Mammary epithelial cell (primary cell): Measurements from ENCODE around the gene PUSL1.

ENCODE experiments used
- CTCF ChIP-seq, 2 donors: IDR thresholded peaks in 1 of 2; conservative IDR thresholded peaks in 1 of 2; 2 replicates each; pipeline ENCODE4 v1.5.1; 2011 to 2012; ENCODE audit warnings: inconsistent platforms in 2 of 2, low read length in 2 of 2, mild to moderate bottlenecking in 2 of 2, control low read depth in 1 of 2, low read depth in 1 of 2; ENCODE audit not compliant: insufficient read depth in 1 of 2; ENCODE audit errors: extremely low read depth in 1 of 2
- EZH2 ChIP-seq: IDR thresholded peaks from 2 replicates; pipeline ENCODE4 v1.6.1; 2012; ENCODE audit warnings: low read length, inconsistent platforms, borderline replicate concordance

GRCh38 chr1:1264868-1265272 lies 43.5 kb upstream of the PUSL1 start:
- peak; percentile 34 to 56 for TF ChIP-seq CTCF (conservative IDR thresholded peaks at IDR 0.05 in 1 of 2, IDR thresholded peaks at IDR 0.05 in 1 of 2; ENCODE audit: extremely low read depth in 1 of 2, insufficient read depth in 1 of 2, low read depth in 1 of 2, low read length in 2 of 2)
- TF ChIP-seq EZH2: no peak
